ENCODE data around the gene ROCK1. TPM values are rescaled to one million over a fixed set of nuclear protein-coding genes. Genes with fewer than 3 reads are reported as not detected.

The ROCK1 gene
- total and polyA plus RNA-seq, 11 donors, result 14.1 to 46.2 (median 33.9) TPM

GRCh38 chr18:21064347-21064746 is 47.3 kb downstream of the ROCK1 start:
- H3K36me3 ChIP-seq, result peaks cover 0 to 18% (median 0%) of the 10 kb centered on the region in 9 donors
- no peaks in the 10 kb centered on the region for H3K4me1 ChIP-seq
- TF ChIP-seq, protein P1, sequence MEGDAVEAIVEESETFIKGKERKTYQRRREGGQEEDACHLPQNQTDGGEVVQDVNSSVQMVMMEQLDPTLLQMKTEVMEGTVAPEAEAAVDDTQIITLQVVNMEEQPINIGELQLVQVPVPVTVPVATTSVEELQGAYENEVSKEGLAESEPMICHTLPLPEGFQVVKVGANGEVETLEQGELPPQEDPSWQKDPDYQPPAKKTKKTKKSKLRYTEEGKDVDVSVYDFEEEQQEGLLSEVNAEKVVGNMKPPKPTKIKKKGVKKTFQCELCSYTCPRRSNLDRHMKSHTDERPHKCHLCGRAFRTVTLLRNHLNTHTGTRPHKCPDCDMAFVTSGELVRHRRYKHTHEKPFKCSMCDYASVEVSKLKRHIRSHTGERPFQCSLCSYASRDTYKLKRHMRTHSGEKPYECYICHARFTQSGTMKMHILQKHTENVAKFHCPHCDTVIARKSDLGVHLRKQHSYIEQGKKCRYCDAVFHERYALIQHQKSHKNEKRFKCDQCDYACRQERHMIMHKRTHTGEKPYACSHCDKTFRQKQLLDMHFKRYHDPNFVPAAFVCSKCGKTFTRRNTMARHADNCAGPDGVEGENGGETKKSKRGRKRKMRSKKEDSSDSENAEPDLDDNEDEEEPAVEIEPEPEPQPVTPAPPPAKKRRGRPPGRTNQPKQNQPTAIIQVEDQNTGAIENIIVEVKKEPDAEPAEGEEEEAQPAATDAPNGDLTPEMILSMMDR (IDR thresholded peaks at IDR 0.05), result no peak
- TF ChIP-seq POLR2A (IDR thresholded peaks at IDR 0.05), result no peak
- H3K27me3 ChIP-seq, result no peaks in the 10 kb centered on the region
- H3K9me3 ChIP-seq, result no peaks in the 10 kb centered on the region
- intact Hi-C loops (cut with DNase I), result loop anchor here in 2 of 10 donors (5.0 to 10.0 kb wide), 2 partner anchors 43 to 60 kb away; no protein-coding TSS in a partner anchor
- no peak overlapping the region for H3K27ac ChIP-seq
- DNase-seq, result no peak
- ATAC-seq, result no peak
- H3K4me3 ChIP-seq, result no peak overlapping the region

- TF ChIP-seq, protein P1 (IDR thresholded peaks at IDR 0.05), result no peak
- TF ChIP-seq POLR2A (IDR thresholded peaks at IDR 0.05), result no peak
- H3K36me3 ChIP-seq, result peaks cover 0 to 10% (median 0%) of the 10 kb centered on the region in 9 donors
- no peaks in the 10 kb centered on the region for H3K27me3 ChIP-seq
- WGBS, 4 donors, result 61 to 83% (median 70%) methylated on average over 1 of the region's 1 CpG
- H3K27ac ChIP-seq, result no peak overlapping the region
- DNase-seq, result no peak
- H3K4me1 ChIP-seq, result no peaks in the 10 kb centered on the region
- no peak overlapping the region for H3K4me3 ChIP-seq
- ATAC-seq, result no peak
- intact Hi-C loops (cut with DNase I), result loop anchor here in 2 of 10 donors (5.0 to 10.0 kb wide), 2 partner anchors 44 to 58 kb away; no protein-coding TSS in a partner anchor
- no peaks in the 10 kb centered on the region for H3K9me3 ChIP-seq
Measured at GRCh38 chr18:21063011-21063410, 48.6 kb downstream of the ROCK1 start.

DNA sequence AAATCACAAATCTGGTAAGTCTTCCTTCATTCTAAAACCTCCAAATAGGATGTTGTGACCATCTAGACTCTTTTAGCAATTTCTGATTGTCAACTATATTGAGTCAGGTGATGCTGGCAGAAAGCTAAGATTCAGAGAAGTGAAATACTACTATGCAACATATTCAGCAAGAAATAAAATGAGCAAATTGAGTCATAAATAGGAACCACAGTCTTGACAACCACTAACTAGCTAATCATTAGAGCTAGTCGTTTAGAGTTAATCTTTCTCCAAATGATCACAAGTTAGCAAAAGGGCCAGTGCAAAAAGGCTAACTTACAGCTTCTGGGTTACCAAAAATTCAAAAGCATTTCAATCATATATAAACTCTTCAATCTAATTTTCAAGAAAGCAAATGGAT is 54.5 kb downstream of the ROCK1 start:
- H3K4me1 ChIP-seq, result peaks cover 0 to 27% (median 14%) of the 10 kb centered on the region in 12 donors
- TF ChIP-seq, protein P1 (IDR thresholded peaks at IDR 0.05), result no peak
- TF ChIP-seq POLR2A (IDR thresholded peaks at IDR 0.05), result no peak
- no peaks in the 10 kb centered on the region for H3K9me3 ChIP-seq
- no peaks in the 10 kb centered on the region for H3K27me3 ChIP-seq
- no peak overlapping the region for H3K27ac ChIP-seq
- DNase-seq (no peak), ATAC-seq (no peak)
- no peak overlapping the region for H3K4me3 ChIP-seq
- 88 to 99% (median 94%) methylated on average over 1 of the region's 1 CpG for WGBS, 4 donors
- intact Hi-C loops (cut with DNase I), result loop anchor here in 3 of 10 donors (5.0 to 10.0 kb wide), 3 partner anchors 48 to 118 kb away; partner anchors contain the start of gene ROCK1 (in 1 of the 3)
- peaks cover 0 to 5% (median 0%) of the 10 kb centered on the region in 9 donors for H3K36me3 ChIP-seq

DNA sequence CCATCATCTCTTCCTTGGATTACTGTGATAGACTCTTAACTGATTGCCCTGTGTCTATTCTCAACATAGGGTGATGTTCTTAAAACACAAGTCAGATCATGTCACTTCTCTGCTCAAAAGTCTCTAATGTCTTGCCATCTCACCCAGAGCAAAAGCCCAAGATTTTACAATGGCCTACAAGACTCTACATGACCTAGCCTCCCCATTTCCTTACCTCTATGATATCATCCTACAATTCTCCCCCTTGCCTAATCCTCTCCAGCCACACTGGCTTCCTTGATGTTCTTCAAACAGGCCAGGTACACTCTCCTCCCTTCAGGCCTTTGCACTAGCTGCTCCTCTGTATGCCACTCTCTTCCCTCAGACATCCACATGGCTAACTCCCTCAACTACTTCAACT is 55.1 kb downstream of the ROCK1 start:
- TF ChIP-seq POLR2A (IDR thresholded peaks at IDR 0.05), result no peak
- TF ChIP-seq, protein P1 (IDR thresholded peaks at IDR 0.05), result no peak
- H3K4me1 ChIP-seq, result peaks cover 0 to 32% (median 19%) of the 10 kb centered on the region in 12 donors
- DNase-seq (no peak), ATAC-seq (no peak)
- intact Hi-C loops (cut with DNase I), result loop anchor here in 3 of 10 donors (5.0 to 10.0 kb wide), 3 partner anchors 48 to 118 kb away; partner anchors contain the start of gene ROCK1 (in 1 of the 3)
- no peak overlapping the region for H3K4me3 ChIP-seq
- H3K27me3 ChIP-seq, result no peaks in the 10 kb centered on the region
- H3K9me3 ChIP-seq, result no peaks in the 10 kb centered on the region
- peaks cover 0 to 3% (median 0%) of the 10 kb centered on the region in 9 donors for H3K36me3 ChIP-seq
- H3K27ac ChIP-seq, result no peak overlapping the region

All from heart left ventricle (tissue), 16 donors.